Mononuclear cell (primary cell): ENCODE data around the gene MAPRE2. TPM values are rescaled to one million over a fixed set of nuclear protein-coding genes. Genes with fewer than 3 reads are reported as not detected.

Experiments used
- H3K27me3 ChIP-seq: 2 replicates; pipeline ENCODE4 v1.6.0; 2011; ENCODE audit warnings: low read length, control low read depth; ENCODE audit not compliant: insufficient read depth
- H3K4me1 ChIP-seq: 2 replicates; pipeline ENCODE4 v1.5.1; 2011; ENCODE audit warnings: mild to moderate bottlenecking, low read length, control low read depth; ENCODE audit not compliant: insufficient read depth
- H3K4me3 ChIP-seq: 2 replicates; pipeline ENCODE4 v1.5.1; 2011; ENCODE audit warnings: mild to moderate bottlenecking, low read length, moderate library complexity
- H3K9me3 ChIP-seq: 2 replicates; pipeline ENCODE4 v1.5.1; 2011; ENCODE audit warnings: low read depth, mild to moderate bottlenecking, control low read depth, low read length
- total RNA-seq: library from RNA; depleted of rRNA; stranded (reverse); fragments of >200 nt; gene quantifications from one replicate; pipeline ENCODE4 v1.2.3, GENCODE V29; 2012

The MAPRE2 gene
- total RNA-seq, 1 donor, result 87.4 TPM

GRCh38 chr18:35086704-35087103 lies 45.5 kb downstream of the MAPRE2 start:
- no peaks in the 10 kb centered on the region for H3K9me3 ChIP-seq
- H3K27me3 ChIP-seq, result no peaks in the 10 kb centered on the region
- H3K4me1 ChIP-seq, result no peaks in the 10 kb centered on the region
- no peak overlapping the region for H3K4me3 ChIP-seq

GRCh38 chr18:35087726-35088125 lies 46.5 kb downstream of the MAPRE2 start:
- H3K9me3 ChIP-seq, result no peaks in the 10 kb centered on the region
- H3K4me3 ChIP-seq, result no peak overlapping the region
- H3K4me1 ChIP-seq, result no peaks in the 10 kb centered on the region
- no peaks in the 10 kb centered on the region for H3K27me3 ChIP-seq

GRCh38 chr18:35088921-35089320 lies 47.7 kb downstream of the MAPRE2 start:
- Histone ChIP-seq H3K4me3 (no peak overlapping the region), H3K9me3 (no peaks in the 10 kb centered on the region), H3K4me1 (no peaks in the 10 kb centered on the region), H3K27me3 (no peaks in the 10 kb centered on the region)

GRCh38 chr18:35089382-35089781 lies 48.2 kb downstream of the MAPRE2 start:
- Histone ChIP-seq H3K9me3 (no peaks in the 10 kb centered on the region), H3K4me1 (no peaks in the 10 kb centered on the region), H3K27me3 (no peaks in the 10 kb centered on the region), H3K4me3 (no peak overlapping the region)

- Histone ChIP-seq H3K27me3 (no peaks in the 10 kb centered on the region), H3K4me1 (no peaks in the 10 kb centered on the region), H3K4me3 (no peak overlapping the region), H3K9me3 (no peaks in the 10 kb centered on the region)
These were observed 48.8 kb downstream of the MAPRE2 start for GRCh38 chr18:35089891-35090550.

- no peak overlapping the region for H3K4me3 ChIP-seq
- H3K27me3 ChIP-seq, result no peaks in the 10 kb centered on the region
- H3K4me1 ChIP-seq, result no peaks in the 10 kb centered on the region
- no peaks in the 10 kb centered on the region for H3K9me3 ChIP-seq
These were observed 50.6 kb downstream of the MAPRE2 start for GRCh38 chr18:35091841-35092240.

GRCh38 chr18:35095983-35096676 lies 54.9 kb downstream of the MAPRE2 start:
- Histone ChIP-seq H3K4me1 (no peaks in the 10 kb centered on the region), H3K27me3 (no peaks in the 10 kb centered on the region), H3K4me3 (no peak overlapping the region), H3K9me3 (no peaks in the 10 kb centered on the region)

- H3K9me3 ChIP-seq, result no peaks in the 10 kb centered on the region
- no peak overlapping the region for H3K4me3 ChIP-seq
- no peaks in the 10 kb centered on the region for H3K27me3 ChIP-seq
- no peaks in the 10 kb centered on the region for H3K4me1 ChIP-seq
These were observed 55.4 kb downstream of the MAPRE2 start for GRCh38 chr18:35096677-35097011.

- Histone ChIP-seq H3K4me1 (no peaks in the 10 kb centered on the region), H3K27me3 (no peaks in the 10 kb centered on the region), H3K9me3 (no peaks in the 10 kb centered on the region), H3K4me3 (no peak overlapping the region)
These were observed 56.0 kb downstream of the MAPRE2 start for GRCh38 chr18:35097195-35097594.

- Histone ChIP-seq H3K27me3 (no peaks in the 10 kb centered on the region), H3K4me3 (no peak overlapping the region), H3K4me1 (no peaks in the 10 kb centered on the region), H3K9me3 (no peaks in the 10 kb centered on the region)
These were observed 56.5 kb downstream of the MAPRE2 start for GRCh38 chr18:35097763-35098162.

GRCh38 chr18:35099911-35100310 lies 58.7 kb downstream of the MAPRE2 start:
- no peaks in the 10 kb centered on the region for H3K4me1 ChIP-seq
- H3K9me3 ChIP-seq, result no peaks in the 10 kb centered on the region
- no peaks in the 10 kb centered on the region for H3K27me3 ChIP-seq
- no peak overlapping the region for H3K4me3 ChIP-seq

- no peaks in the 10 kb centered on the region for H3K9me3 ChIP-seq
- H3K4me1 ChIP-seq, result no peaks in the 10 kb centered on the region
- no peaks in the 10 kb centered on the region for H3K27me3 ChIP-seq
- H3K4me3 ChIP-seq, result no peak overlapping the region
These were observed 63.3 kb downstream of the MAPRE2 start for GRCh38 chr18:35104391-35105051.

- Histone ChIP-seq H3K9me3 (no peaks in the 10 kb centered on the region), H3K4me3 (no peak overlapping the region), H3K4me1 (no peaks in the 10 kb centered on the region), H3K27me3 (no peaks in the 10 kb centered on the region)
These were observed 65.0 kb downstream of the MAPRE2 start for GRCh38 chr18:35106013-35106844.

GRCh38 chr18:35106845-35107148 lies 65.6 kb downstream of the MAPRE2 start:
- no peak overlapping the region for H3K4me3 ChIP-seq
- H3K4me1 ChIP-seq, result no peaks in the 10 kb centered on the region
- no peaks in the 10 kb centered on the region for H3K9me3 ChIP-seq
- no peaks in the 10 kb centered on the region for H3K27me3 ChIP-seq

GRCh38 chr18:35107216-35107615 lies 66.0 kb downstream of the MAPRE2 start:
- H3K9me3 ChIP-seq, result no peaks in the 10 kb centered on the region
- H3K27me3 ChIP-seq, result no peaks in the 10 kb centered on the region
- H3K4me3 ChIP-seq, result no peak overlapping the region
- H3K4me1 ChIP-seq, result no peaks in the 10 kb centered on the region
